ENCODE data around the gene CARD9. TPM values are rescaled to one million over a fixed set of nuclear protein-coding genes. Genes with fewer than 3 reads are reported as not detected.

The CARD9 gene
- total and polyA plus RNA-seq, 2 of the 4 experiments (the other 2 are of a cell fraction) = 0.36 to 1.9 TPM

- no peak overlapping the region for H3K4me3 ChIP-seq (ENCODE audit: insufficient read depth, low read depth, low read length)
- H3K27ac ChIP-seq (ENCODE audit: insufficient read depth, low read length) = no peak overlapping the region
- H4K91ac ChIP-seq (ENCODE audit: insufficient read depth, low read depth, low read length) = no peak overlapping the region
- H3K56ac ChIP-seq (ENCODE audit: extremely low read depth, insufficient read depth, low read length) = no peak overlapping the region
- no peak for ATAC-seq (ENCODE audit: low read depth)
- H3K27me3 ChIP-seq (ENCODE audit: control insufficient read depth, insufficient read depth, low read length) = no peaks in the 10 kb centered on the region
- no peak overlapping the region for H3K4me2 ChIP-seq (ENCODE audit: low read depth, low read length)
- peaks cover 70% of the 10 kb centered on the region for H3K36me3 ChIP-seq (ENCODE audit: control insufficient read depth, insufficient read depth, low read length)
- no peak overlapping the region for H4K8ac ChIP-seq (ENCODE audit: low read depth in 2 of 2, low read length in 2 of 2)
- CTCF ChIA-PET = no interaction called here
- no peak overlapping the region for H2BK15ac ChIP-seq (ENCODE audit: low read depth, low read length)
- no peak for DNase-seq
- TF ChIP-seq MXI1 (IDR thresholded peaks at IDR 0.05; ENCODE audit: borderline replicate concordance, low read depth, low read length) (no peak), CEBPB (IDR thresholded peaks at IDR 0.05; ENCODE audit: low read depth, low read length) (no peak), RFX5 (IDR thresholded peaks at IDR 0.05; ENCODE audit: low read depth, low read length) (no peak), MAFK (IDR thresholded peaks at IDR 0.05; ENCODE audit: low read depth, low read length) (no peak), RAD21 (IDR thresholded peaks at IDR 0.05; ENCODE audit: low read length) (no peak)
- H2BK5ac ChIP-seq (ENCODE audit: low read depth, low read length, poor library complexity, severe bottlenecking) = no peak overlapping the region
- H4K5ac ChIP-seq (ENCODE audit: low read depth, low read length) = no peak overlapping the region
- no peak overlapping the region for H3K4ac ChIP-seq (ENCODE audit: low read depth, low read length)
- dilution Hi-C loops (cut with HindIII; ENCODE audit: low sequenced_read_pairs, unreplicated experiment) = no loop called here
- H3K4me1 ChIP-seq (ENCODE audit: control insufficient read depth, insufficient read depth, low read length) = peaks cover 23% of the 10 kb centered on the region
- no peak overlapping the region for H2BK120ac ChIP-seq (ENCODE audit: low read depth, low read length)
- no peak overlapping the region for H3K9ac ChIP-seq (ENCODE audit: low read depth, low read length)
- no peak overlapping the region for H3K23ac ChIP-seq (ENCODE audit: low read depth, low read length)
- H3K9me3 ChIP-seq (ENCODE audit: control insufficient read depth, insufficient read depth, low read length) = no peaks in the 10 kb centered on the region
- no peak overlapping the region for H2AK5ac ChIP-seq (ENCODE audit: low read depth, low read length)
- H3K14ac ChIP-seq (replicated peaks; ENCODE audit: low read depth, low read length) = no peak overlapping the region
- WGBS, 2 experiments (ENCODE audit: extremely low coverage in 2 of 2, insufficient read length in 1 of 2) = 96% methylated on average over 19 of the region's 21 CpGs; no CpG with 5 or more reads in 1 of the 2 experiments
- intact Hi-C loops (cut with micrococcal nuclease) = no loop called here
- H2AFZ ChIP-seq (replicated peaks; ENCODE audit: low read length, poor library complexity) = no peak overlapping the region
- peaks cover 6% of the 10 kb centered on the region; the same call in 1 of the 2 replicates for H3K9me1 ChIP-seq (ENCODE audit: insufficient read depth, low read length)
- POLR2A ChIA-PET (ENCODE audit: unreplicated experiment) = no interaction called here
- peaks cover 90% of the 10 kb centered on the region for H4K20me1 ChIP-seq (ENCODE audit: insufficient read depth, low read length)
- H3K18ac ChIP-seq (ENCODE audit: low read depth, low read length) = no peak overlapping the region
- BruUV-seq (replicated peaks) = no TSS peak
- no peak overlapping the region for H2BK20ac ChIP-seq (ENCODE audit: low read depth, low read length)
- in situ Hi-C loops (cut with MboI; ENCODE audit: low sequenced_read_pairs) = no loop called here
- H3K79me1 ChIP-seq (ENCODE audit: low read depth in 1 of 2, low read length in 2 of 2) = peaks cover 4 to 83% of the 10 kb centered on the region in 2 experiments
- H2AK9ac ChIP-seq (replicated peaks; ENCODE audit: low read depth, low read length, poor library complexity) = no peak overlapping the region
These were observed 38.9 kb downstream of the CARD9 start for GRCh38 chr9:136334541-136334940.

All from IMR-90 (cell line).